Astrocyte (in vitro differentiated cells and primary cell): ENCODE results near the gene HOXB7. TPM values are rescaled to one million over a fixed set of nuclear protein-coding genes. Genes with fewer than 3 reads are reported as not detected.

Experiments
- DNase-seq: peaks from one replicate; pipeline ENCODE4 v3.0.0-alpha.2; 2010; ENCODE audit warnings: low read depth
- FAIRE-seq: peaks from 2 replicates; lab custom pipeline; 2011; peaks lifted over from hg19 to GRCh38; lab: Jason Lieb, UNC
- H2AFZ ChIP-seq: 2 replicates; pipeline ENCODE4 v1.6.0; 2012; ENCODE audit warnings: low read depth, low read length, inconsistent platforms
- H3K27ac ChIP-seq: 2 replicates; pipeline ENCODE4 v1.5.1; 2011; ENCODE audit warnings: low read depth, low read length, inconsistent platforms
- H3K27me3 ChIP-seq: 2 replicates; pipeline ENCODE4 v1.6.0; 2011; ENCODE audit warnings: low read length, inconsistent platforms; ENCODE audit not compliant: insufficient read depth
- H3K36me3 ChIP-seq: 2 replicates; pipeline ENCODE4 v1.5.1; 2011; ENCODE audit warnings: low read length, inconsistent platforms; ENCODE audit not compliant: insufficient read depth
- H3K4me1 ChIP-seq: 2 replicates; pipeline ENCODE4 v1.5.1; 2011; ENCODE audit warnings: low read length, inconsistent platforms; ENCODE audit not compliant: insufficient read depth
- H3K4me2 ChIP-seq: 2 replicates; pipeline ENCODE4 v1.6.0; 2012; ENCODE audit warnings: low read length, inconsistent platforms
- H3K4me3 ChIP-seq: 2 replicates; pipeline ENCODE4 v1.5.1; 2011; ENCODE audit warnings: low read depth, mild to moderate bottlenecking, low read length, inconsistent platforms; ENCODE audit not compliant: insufficient read depth
- H3K79me2 ChIP-seq: 2 replicates; pipeline ENCODE4 v1.6.0; 2012; ENCODE audit warnings: mild to moderate bottlenecking, low read length, inconsistent platforms; ENCODE audit not compliant: insufficient read depth
- H3K9ac ChIP-seq: 2 replicates; pipeline ENCODE4 v1.6.0; 2012; ENCODE audit warnings: mild to moderate bottlenecking, low read length, inconsistent platforms
- H3K9me3 ChIP-seq: 2 replicates; pipeline ENCODE4 v1.5.1; 2012; ENCODE audit warnings: low read depth, mild to moderate bottlenecking, low read length, inconsistent platforms; ENCODE audit not compliant: insufficient read depth
- H4K20me1 ChIP-seq: 2 replicates; pipeline ENCODE4 v1.6.0; 2012; ENCODE audit warnings: low read length, inconsistent platforms; ENCODE audit not compliant: insufficient read depth
- H3K27ac Mint-ChIP-seq: one replicate; pipeline ENCODE4 v1.8.0; 2021; ENCODE audit warnings: mild to moderate bottlenecking, mixed read lengths; ENCODE audit not compliant: unreplicated experiment
- H3K27me3 Mint-ChIP-seq: one replicate; pipeline ENCODE4 v1.8.0; 2021; ENCODE audit warnings: low read depth, mixed read lengths; ENCODE audit not compliant: unreplicated experiment
- H3K36me3 Mint-ChIP-seq: one replicate; pipeline ENCODE4 v1.8.0; 2021; ENCODE audit warnings: low read depth, mixed read lengths; ENCODE audit not compliant: unreplicated experiment
- H3K4me1 Mint-ChIP-seq: one replicate; pipeline ENCODE4 v1.8.0; 2021; ENCODE audit warnings: low read depth, mixed read lengths; ENCODE audit not compliant: unreplicated experiment
- H3K4me3 Mint-ChIP-seq: one replicate; pipeline ENCODE4 v1.8.0; 2021; ENCODE audit warnings: mild to moderate bottlenecking, moderate library complexity, mixed read lengths; ENCODE audit not compliant: unreplicated experiment
- H3K9me3 Mint-ChIP-seq: one replicate; pipeline ENCODE4 v1.8.0; 2021; ENCODE audit warnings: mild to moderate bottlenecking, mixed read lengths; ENCODE audit not compliant: unreplicated experiment
- EZH2 ChIP-seq: IDR thresholded peaks from 2 replicates; pipeline ENCODE4 v1.6.1; 2012; ENCODE audit warnings: mild to moderate bottlenecking, low read length, inconsistent platforms; ENCODE audit not compliant: insufficient read depth
- total RNA-seq: library from RNA; stranded (reverse); gene quantifications from 2 replicates; pipeline ENCODE4 v1.2.1, GENCODE V29; 2021
- TF ChIP-seq, protein P1 (sequence below): IDR thresholded peaks from 2 replicates; pipeline ENCODE4 v1.5.1; 2011; ENCODE audit warnings: low read depth, mild to moderate bottlenecking, inconsistent platforms, low read length, moderate library complexity; ENCODE audit not compliant: insufficient read depth

Gene HOXB7
- total RNA-seq, 1 donor from 2014 or later: not detected

- H3K4me1 Mint-ChIP-seq: no peaks in the 10 kb centered on the region
- no peaks in the 10 kb centered on the region for H3K36me3 Mint-ChIP-seq
- no peak overlapping the region for H3K27ac ChIP-seq
- peak overlapping the region; percentile 74 for H3K4me2 ChIP-seq
- no peak for TF ChIP-seq EZH2
- TF ChIP-seq, protein P1, sequence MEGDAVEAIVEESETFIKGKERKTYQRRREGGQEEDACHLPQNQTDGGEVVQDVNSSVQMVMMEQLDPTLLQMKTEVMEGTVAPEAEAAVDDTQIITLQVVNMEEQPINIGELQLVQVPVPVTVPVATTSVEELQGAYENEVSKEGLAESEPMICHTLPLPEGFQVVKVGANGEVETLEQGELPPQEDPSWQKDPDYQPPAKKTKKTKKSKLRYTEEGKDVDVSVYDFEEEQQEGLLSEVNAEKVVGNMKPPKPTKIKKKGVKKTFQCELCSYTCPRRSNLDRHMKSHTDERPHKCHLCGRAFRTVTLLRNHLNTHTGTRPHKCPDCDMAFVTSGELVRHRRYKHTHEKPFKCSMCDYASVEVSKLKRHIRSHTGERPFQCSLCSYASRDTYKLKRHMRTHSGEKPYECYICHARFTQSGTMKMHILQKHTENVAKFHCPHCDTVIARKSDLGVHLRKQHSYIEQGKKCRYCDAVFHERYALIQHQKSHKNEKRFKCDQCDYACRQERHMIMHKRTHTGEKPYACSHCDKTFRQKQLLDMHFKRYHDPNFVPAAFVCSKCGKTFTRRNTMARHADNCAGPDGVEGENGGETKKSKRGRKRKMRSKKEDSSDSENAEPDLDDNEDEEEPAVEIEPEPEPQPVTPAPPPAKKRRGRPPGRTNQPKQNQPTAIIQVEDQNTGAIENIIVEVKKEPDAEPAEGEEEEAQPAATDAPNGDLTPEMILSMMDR: no peak
- H3K4me1 ChIP-seq: peaks cover 4% of the 10 kb centered on the region
- H3K27me3 ChIP-seq: peaks cover 85% of the 10 kb centered on the region
- no peak for DNase-seq
- H3K4me3 ChIP-seq: no peak overlapping the region
- FAIRE-seq: no peak
- no peak overlapping the region for H3K4me3 Mint-ChIP-seq
- no peak overlapping the region for H3K9ac ChIP-seq
- peaks cover 20% of the 10 kb centered on the region for H4K20me1 ChIP-seq
- peak overlapping the region; percentile 60 for H2AFZ ChIP-seq
- H3K27me3 Mint-ChIP-seq: peaks cover 78% of the 10 kb centered on the region
- no peaks in the 10 kb centered on the region for H3K79me2 ChIP-seq
- H3K9me3 ChIP-seq: peaks cover 3% of the 10 kb centered on the region
- peaks cover 34% of the 10 kb centered on the region for H3K9me3 Mint-ChIP-seq
- no peaks in the 10 kb centered on the region for H3K36me3 ChIP-seq
- H3K27ac Mint-ChIP-seq: no peak overlapping the region
Observed at GRCh38 chr17:48609759-48610281, 997 bp downstream of the HOXB7 start.

DNA sequence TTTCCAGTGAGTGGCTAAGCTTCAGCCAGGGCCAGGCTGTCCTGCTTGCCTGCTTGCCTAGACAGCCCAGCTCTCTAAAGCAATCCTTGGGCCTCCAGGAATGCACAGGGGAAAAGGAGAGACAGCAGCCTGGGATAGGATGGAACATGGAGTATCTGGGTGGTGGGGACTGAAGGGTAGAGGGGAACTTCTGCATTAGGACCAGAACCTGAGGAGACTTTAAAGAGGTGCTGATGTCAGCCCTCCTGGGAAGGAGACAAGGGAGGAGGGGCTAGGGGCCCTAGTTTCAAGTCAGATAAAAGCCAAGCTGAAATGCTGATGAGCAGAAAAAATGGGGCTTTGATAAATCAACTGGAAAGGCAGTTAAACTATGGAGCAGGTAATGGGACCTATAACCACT is 1.8 kb downstream of the HOXB7 start:
- no peaks in the 10 kb centered on the region for H3K79me2 ChIP-seq
- TF ChIP-seq, protein P1: no peak
- no peak for TF ChIP-seq EZH2
- H3K9ac ChIP-seq: no peak overlapping the region
- FAIRE-seq (no peak), DNase-seq (no peak)
- Mint-ChIP-seq H3K27ac (no peak overlapping the region), H3K4me3 (no peak overlapping the region), H3K27me3 (peaks cover 82% of the 10 kb centered on the region), H3K36me3 (no peaks in the 10 kb centered on the region), H3K9me3 (peaks cover 38% of the 10 kb centered on the region), H3K4me1 (no peaks in the 10 kb centered on the region)
- H3K9me3 ChIP-seq: peaks cover 3% of the 10 kb centered on the region
- H3K27ac ChIP-seq: no peak overlapping the region
- peaks cover 88% of the 10 kb centered on the region for H3K27me3 ChIP-seq
- H2AFZ ChIP-seq: no peak overlapping the region
- H3K4me3 ChIP-seq: no peak overlapping the region
- no peak overlapping the region for H3K4me2 ChIP-seq
- peaks cover 2% of the 10 kb centered on the region for H3K4me1 ChIP-seq
- no peaks in the 10 kb centered on the region for H3K36me3 ChIP-seq
- peaks cover 19% of the 10 kb centered on the region for H4K20me1 ChIP-seq

- Histone ChIP-seq H3K4me1 (peaks cover 2% of the 10 kb centered on the region), H3K27me3 (peaks cover 89% of the 10 kb centered on the region), H4K20me1 (peaks cover 15% of the 10 kb centered on the region), H2AFZ (no peak overlapping the region), H3K36me3 (no peaks in the 10 kb centered on the region), H3K79me2 (no peaks in the 10 kb centered on the region), H3K27ac (no peak overlapping the region), H3K4me3 (no peak overlapping the region), H3K9me3 (peaks cover 3% of the 10 kb centered on the region), H3K4me2 (no peak overlapping the region), H3K9ac (no peak overlapping the region)
- H3K27ac Mint-ChIP-seq: no peak overlapping the region
- no peak for DNase-seq
- no peak for FAIRE-seq
- no peak overlapping the region for H3K4me3 Mint-ChIP-seq
- H3K36me3 Mint-ChIP-seq: no peaks in the 10 kb centered on the region
- peaks cover 82% of the 10 kb centered on the region for H3K27me3 Mint-ChIP-seq
- H3K9me3 Mint-ChIP-seq: peaks cover 39% of the 10 kb centered on the region
- H3K4me1 Mint-ChIP-seq: no peaks in the 10 kb centered on the region
- TF ChIP-seq EZH2: no peak
- TF ChIP-seq, protein P1: no peak
Observed at GRCh38 chr17:48608494-48608834, 2.4 kb downstream of the HOXB7 start.
